ENCODE results near the gene HMGN4. TPM values are rescaled to one million over a fixed set of nuclear protein-coding genes. Genes with fewer than 3 reads are reported as not detected.

HMGN4 gene
- polyA plus RNA-seq, 1 donor from 2014 or later = 125 TPM

- no peaks in the 10 kb centered on the region for H3K36me3 ChIP-seq (ENCODE audit: insufficient read depth, low read length)
Measured at GRCh38 chr6:26526928-26527327, 11.2 kb upstream of the HMGN4 start.

GRCh38 chr6:26530203-26530602 lies 8.0 kb upstream of the HMGN4 start:
- Histone ChIP-seq H3F3A (ENCODE audit: insufficient read depth, low read length, poor library complexity, severe bottlenecking) (peaks cover 10% of the 10 kb centered on the region), H3K4me2 (ENCODE audit: low read length) (no peak overlapping the region), H3K9me2 (ENCODE audit: insufficient read depth, low read length) (no peaks in the 10 kb centered on the region), H3K27ac (ENCODE audit: low read length) (no peak overlapping the region), H3K9me3 (ENCODE audit: low read length) (no peaks in the 10 kb centered on the region), H3K9ac (ENCODE audit: low read length) (no peak overlapping the region), H3K79me2 (replicated peaks; ENCODE audit: insufficient read depth, low read length) (no peaks in the 10 kb centered on the region), H2AFZ (ENCODE audit: low read depth, low read length) (no peak overlapping the region), H3K27me3 (ENCODE audit: insufficient read depth, low read depth, low read length) (no peaks in the 10 kb centered on the region), H3K36me3 (ENCODE audit: insufficient read depth, low read length) (no peaks in the 10 kb centered on the region), H4K20me1 (ENCODE audit: insufficient read depth) (no peaks in the 10 kb centered on the region), H3K4me3 (ENCODE audit: low read length) (no peak overlapping the region)
- TF ChIP-seq MXI1 (conservative IDR thresholded peaks at IDR 0.05; ENCODE audit: poor library complexity, severe bottlenecking) = no peak
- no peak for TF ChIP-seq EZH2 (IDR thresholded peaks at IDR 0.05; ENCODE audit: borderline replicate concordance, insufficient read depth, low read length, poor library complexity, severe bottlenecking)
- no peak for TF ChIP-seq RAD21 (conservative IDR thresholded peaks at IDR 0.05)
- no peak for TF ChIP-seq POLR2AphosphoS5 (IDR thresholded peaks at IDR 0.05)

More at GRCh38 chr6:26526928-26527327, 11.2 kb upstream of the HMGN4 start:
- no peaks in the 10 kb centered on the region for H3K9me2 ChIP-seq (ENCODE audit: insufficient read depth, low read length)
- H3K4me3 ChIP-seq (ENCODE audit: low read length) = no peak overlapping the region
- H3K27ac ChIP-seq (ENCODE audit: low read length) = no peak overlapping the region
- no peaks in the 10 kb centered on the region for H3F3A ChIP-seq (ENCODE audit: insufficient read depth, low read length, poor library complexity, severe bottlenecking)
- H4K20me1 ChIP-seq (ENCODE audit: insufficient read depth) = no peaks in the 10 kb centered on the region
- no peaks in the 10 kb centered on the region for H3K79me2 ChIP-seq (replicated peaks; ENCODE audit: insufficient read depth, low read length)
- no peak overlapping the region for H3K4me2 ChIP-seq (ENCODE audit: low read length)
- no peak overlapping the region for H3K9ac ChIP-seq (ENCODE audit: low read length)
- no peaks in the 10 kb centered on the region for H3K27me3 ChIP-seq (ENCODE audit: insufficient read depth, low read depth, low read length)
- H3K9me3 ChIP-seq (ENCODE audit: low read length) = no peaks in the 10 kb centered on the region
- H2AFZ ChIP-seq (ENCODE audit: low read depth, low read length) = no peak overlapping the region
- TF ChIP-seq SMC3 (conservative IDR thresholded peaks at IDR 0.05; ENCODE audit: poor library complexity) (no peak), TAF1 (IDR thresholded peaks at IDR 0.05; ENCODE audit: low read depth) (no peak), EP300 (conservative IDR thresholded peaks at IDR 0.05; ENCODE audit: poor library complexity, severe bottlenecking) (no peak), EZH2 (IDR thresholded peaks at IDR 0.05; ENCODE audit: borderline replicate concordance, insufficient read depth, low read length, poor library complexity, severe bottlenecking) (no peak), RAD21 (conservative IDR thresholded peaks at IDR 0.05) (no peak), MXI1 (conservative IDR thresholded peaks at IDR 0.05; ENCODE audit: poor library complexity, severe bottlenecking) (no peak), POLR2AphosphoS5 (IDR thresholded peaks at IDR 0.05) (no peak)
- TF ChIP-seq, protein P1, sequence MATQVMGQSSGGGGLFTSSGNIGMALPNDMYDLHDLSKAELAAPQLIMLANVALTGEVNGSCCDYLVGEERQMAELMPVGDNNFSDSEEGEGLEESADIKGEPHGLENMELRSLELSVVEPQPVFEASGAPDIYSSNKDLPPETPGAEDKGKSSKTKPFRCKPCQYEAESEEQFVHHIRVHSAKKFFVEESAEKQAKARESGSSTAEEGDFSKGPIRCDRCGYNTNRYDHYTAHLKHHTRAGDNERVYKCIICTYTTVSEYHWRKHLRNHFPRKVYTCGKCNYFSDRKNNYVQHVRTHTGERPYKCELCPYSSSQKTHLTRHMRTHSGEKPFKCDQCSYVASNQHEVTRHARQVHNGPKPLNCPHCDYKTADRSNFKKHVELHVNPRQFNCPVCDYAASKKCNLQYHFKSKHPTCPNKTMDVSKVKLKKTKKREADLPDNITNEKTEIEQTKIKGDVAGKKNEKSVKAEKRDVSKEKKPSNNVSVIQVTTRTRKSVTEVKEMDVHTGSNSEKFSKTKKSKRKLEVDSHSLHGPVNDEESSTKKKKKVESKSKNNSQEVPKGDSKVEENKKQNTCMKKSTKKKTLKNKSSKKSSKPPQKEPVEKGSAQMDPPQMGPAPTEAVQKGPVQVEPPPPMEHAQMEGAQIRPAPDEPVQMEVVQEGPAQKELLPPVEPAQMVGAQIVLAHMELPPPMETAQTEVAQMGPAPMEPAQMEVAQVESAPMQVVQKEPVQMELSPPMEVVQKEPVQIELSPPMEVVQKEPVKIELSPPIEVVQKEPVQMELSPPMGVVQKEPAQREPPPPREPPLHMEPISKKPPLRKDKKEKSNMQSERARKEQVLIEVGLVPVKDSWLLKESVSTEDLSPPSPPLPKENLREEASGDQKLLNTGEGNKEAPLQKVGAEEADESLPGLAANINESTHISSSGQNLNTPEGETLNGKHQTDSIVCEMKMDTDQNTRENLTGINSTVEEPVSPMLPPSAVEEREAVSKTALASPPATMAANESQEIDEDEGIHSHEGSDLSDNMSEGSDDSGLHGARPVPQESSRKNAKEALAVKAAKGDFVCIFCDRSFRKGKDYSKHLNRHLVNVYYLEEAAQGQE (IDR thresholded peaks at IDR 0.05; ENCODE audit: borderline replicate concordance) = no peak
- TF ChIP-seq, protein P2, sequence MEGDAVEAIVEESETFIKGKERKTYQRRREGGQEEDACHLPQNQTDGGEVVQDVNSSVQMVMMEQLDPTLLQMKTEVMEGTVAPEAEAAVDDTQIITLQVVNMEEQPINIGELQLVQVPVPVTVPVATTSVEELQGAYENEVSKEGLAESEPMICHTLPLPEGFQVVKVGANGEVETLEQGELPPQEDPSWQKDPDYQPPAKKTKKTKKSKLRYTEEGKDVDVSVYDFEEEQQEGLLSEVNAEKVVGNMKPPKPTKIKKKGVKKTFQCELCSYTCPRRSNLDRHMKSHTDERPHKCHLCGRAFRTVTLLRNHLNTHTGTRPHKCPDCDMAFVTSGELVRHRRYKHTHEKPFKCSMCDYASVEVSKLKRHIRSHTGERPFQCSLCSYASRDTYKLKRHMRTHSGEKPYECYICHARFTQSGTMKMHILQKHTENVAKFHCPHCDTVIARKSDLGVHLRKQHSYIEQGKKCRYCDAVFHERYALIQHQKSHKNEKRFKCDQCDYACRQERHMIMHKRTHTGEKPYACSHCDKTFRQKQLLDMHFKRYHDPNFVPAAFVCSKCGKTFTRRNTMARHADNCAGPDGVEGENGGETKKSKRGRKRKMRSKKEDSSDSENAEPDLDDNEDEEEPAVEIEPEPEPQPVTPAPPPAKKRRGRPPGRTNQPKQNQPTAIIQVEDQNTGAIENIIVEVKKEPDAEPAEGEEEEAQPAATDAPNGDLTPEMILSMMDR (IDR thresholded peaks at IDR 0.05; ENCODE audit: poor library complexity, severe bottlenecking) = no peak

Measured in neural cell (in vitro differentiated cells).